IPS-18c (cell line): ENCODE measurements around the gene ZNF232.

Source experiments
- H3K4me3 ChIP-seq: 2 replicates; pipeline ENCODE4 v1.7.0; 2013; ENCODE audit warnings: low read depth, mild to moderate bottlenecking, low read length, moderate library complexity; ENCODE audit not compliant: insufficient read depth
- H3K9me3 ChIP-seq: one replicate; pipeline ENCODE4 v1.6.1; 2013; ENCODE audit warnings: mild to moderate bottlenecking, low read length, moderate library complexity; ENCODE audit not compliant: control insufficient read depth, insufficient read depth

Gene ZNF232

GRCh38 chr17:5068236-5068635, 43.4 kb downstream of the ZNF232 start:
- peaks cover 3% of the 10 kb centered on the region for H3K9me3 ChIP-seq
- H3K4me3 ChIP-seq, result no peak overlapping the region

- H3K4me3 ChIP-seq, result no peak overlapping the region
- peaks cover 1% of the 10 kb centered on the region for H3K9me3 ChIP-seq
These were observed 46.4 kb downstream of the ZNF232 start for GRCh38 chr17:5065227-5065744.
